ENCODE data around the gene CELF4.

DNA sequence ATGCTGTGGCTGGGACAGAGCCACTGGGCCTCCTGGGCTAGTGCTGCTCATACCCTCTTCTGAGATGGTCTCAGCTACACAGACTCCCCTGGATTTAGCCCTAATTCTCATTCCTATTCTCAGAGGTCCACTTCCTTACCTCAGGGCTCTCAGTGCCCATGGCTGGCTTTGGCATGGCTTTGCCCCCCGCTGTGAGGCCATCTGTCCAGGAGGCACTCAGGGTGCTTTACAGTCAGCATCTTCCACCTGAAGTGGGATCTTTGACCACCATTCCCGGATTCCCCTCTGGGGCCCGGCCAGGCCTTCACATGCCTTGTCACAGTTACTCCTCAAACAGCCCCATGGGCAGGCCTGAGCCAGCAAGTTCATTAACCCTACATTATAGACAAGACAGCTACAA, 161.8 kb downstream of the CELF4 start:
- TF ChIP-seq POLR2A (IDR thresholded peaks at IDR 0.05) (no peak), EP300 (IDR thresholded peaks at IDR 0.05) (no peak)

Measured in upper lobe of left lung (tissue), 4 donors.